Liver (tissue), 9 donors: ENCODE data around the gene COL9A3. TPM values are rescaled to one million over a fixed set of nuclear protein-coding genes. Genes with fewer than 3 reads are reported as not detected.

ENCODE experiments used
- DNase-seq: peaks from one replicate; pipeline ENCODE4 v3.0.0-alpha.2; 2017; ENCODE audit warnings: low spot score
- H3K27ac ChIP-seq, 2 donors: one replicate each; pipeline ENCODE4 v1.7.0; 2013; ENCODE audit warnings: inconsistent platforms in 2 of 2, low read length in 2 of 2, control low read depth in 1 of 2, low read depth in 1 of 2, mild to moderate bottlenecking in 1 of 2
- H3K27me3 ChIP-seq, 4 donors: one replicate each; pipeline versions ENCODE4 v1.6.1 to v1.7.0; 2013; ENCODE audit warnings: low read length in 3 of 4, inconsistent platforms in 1 of 4, mild to moderate bottlenecking in 1 of 4, moderate library complexity in 1 of 4; ENCODE audit not compliant: control insufficient read depth in 4 of 4, insufficient read depth in 4 of 4
- H3K36me3 ChIP-seq, 4 donors: one replicate each; pipeline versions ENCODE4 v1.6.1 to v1.7.0; 2013; ENCODE audit warnings: low read length in 3 of 4, mild to moderate bottlenecking in 3 of 4, low read depth in 1 of 4, moderate library complexity in 1 of 4; ENCODE audit not compliant: control insufficient read depth in 4 of 4, insufficient read depth in 3 of 4
- H3K4me1 ChIP-seq, 4 donors: one replicate each; pipeline versions ENCODE4 v1.6.1 to v1.7.0; 2013; ENCODE audit warnings: low read length in 3 of 4, mild to moderate bottlenecking in 3 of 4, moderate library complexity in 1 of 4; ENCODE audit not compliant: control insufficient read depth in 4 of 4, insufficient read depth in 4 of 4
- H3K4me3 ChIP-seq, 3 donors: one replicate each; pipeline versions ENCODE4 v1.6.1 to v1.7.0; 2013; ENCODE audit warnings: low read length in 3 of 3, control low read depth in 1 of 3, low read depth in 1 of 3, mild to moderate bottlenecking in 1 of 3
- H3K9ac ChIP-seq, 2 donors: one replicate each; pipeline ENCODE4 v1.7.0; 2013; ENCODE audit warnings: low read length in 2 of 2, mild to moderate bottlenecking in 2 of 2, moderate library complexity in 2 of 2, control low read depth in 1 of 2, low read depth in 1 of 2
- H3K9me3 ChIP-seq, 4 donors: one replicate each; pipeline versions ENCODE4 v1.6.1 to v1.7.0; 2013; ENCODE audit warnings: low read length in 3 of 4; ENCODE audit not compliant: control insufficient read depth in 4 of 4
- ATF3 ChIP-seq: IDR thresholded peaks from 2 replicates; pipeline ENCODE4 v1.6.1; 2016; ENCODE audit warnings: antibody characterized with exemption
- CTCF ChIP-seq: fragments of 150-350 bp; IDR thresholded peaks from 2 replicates; pipeline ENCODE4 v1.5.1; 2017; ENCODE audit warnings: improper control_type of control experiment, low read depth, low read length; ENCODE audit not compliant: missing input control
- EGR1 ChIP-seq, 2 donors: IDR thresholded peaks; 2 replicates each; pipeline ENCODE4 v1.6.1; 2016 to 2018; ENCODE audit warnings: antibody characterized with exemption in 2 of 2, low read depth in 2 of 2
- FOXA1 ChIP-seq: IDR thresholded peaks from 2 replicates; pipeline ENCODE4 v1.6.1; 2016; ENCODE audit warnings: antibody characterized with exemption
- FOXA2 ChIP-seq: IDR thresholded peaks from 2 replicates; pipeline ENCODE4 v1.6.1; 2016; ENCODE audit warnings: antibody characterized with exemption
- GABPA ChIP-seq, 2 donors: IDR thresholded peaks in 1 of 2; conservative IDR thresholded peaks in 1 of 2; 2 replicates each; pipeline ENCODE4 v1.6.1; 2016; ENCODE audit warnings: antibody characterized with exemption in 2 of 2, mild to moderate bottlenecking in 1 of 2, moderate library complexity in 1 of 2
- HNF4A ChIP-seq, 2 donors: conservative IDR thresholded peaks; 2 replicates each; pipeline ENCODE4 v1.6.1; 2016; ENCODE audit warnings: antibody characterized with exemption in 2 of 2, mild to moderate bottlenecking in 2 of 2
- HNF4G ChIP-seq: IDR thresholded peaks from 2 replicates; pipeline ENCODE4 v1.6.1; 2016; ENCODE audit warnings: antibody characterized with exemption
- JUND ChIP-seq, 2 donors: IDR thresholded peaks; 2 replicates each; pipeline ENCODE4 v1.6.1; 2016; ENCODE audit warnings: antibody characterized with exemption in 2 of 2
- NR2F2 ChIP-seq: IDR thresholded peaks from 2 replicates; pipeline ENCODE4 v1.6.1; 2016; ENCODE audit warnings: antibody characterized with exemption
- RAD21 ChIP-seq, 2 donors: IDR thresholded peaks; 2 replicates each; pipeline ENCODE4 v1.6.1; 2016; ENCODE audit warnings: antibody characterized with exemption in 2 of 2, mild to moderate bottlenecking in 2 of 2
- REST ChIP-seq: IDR thresholded peaks from 2 replicates; pipeline ENCODE4 v1.6.1; 2016; ENCODE audit warnings: antibody characterized with exemption, mild to moderate bottlenecking
- RXRA ChIP-seq, 2 donors: IDR thresholded peaks; 2 replicates each; pipeline ENCODE4 v1.6.1; 2017 to 2018; ENCODE audit warnings: antibody characterized with exemption in 2 of 2, mild to moderate bottlenecking in 1 of 2
- SP1 ChIP-seq: IDR thresholded peaks from 2 replicates; pipeline ENCODE4 v1.6.1; 2018; ENCODE audit warnings: antibody characterized with exemption, mild to moderate bottlenecking
- TAF1 ChIP-seq: conservative IDR thresholded peaks from 2 replicates; pipeline ENCODE4 v1.6.1; 2016; ENCODE audit warnings: antibody characterized with exemption, mild to moderate bottlenecking
- YY1 ChIP-seq: IDR thresholded peaks from 2 replicates; pipeline ENCODE4 v1.6.1; 2016; ENCODE audit warnings: antibody characterized with exemption, mild to moderate bottlenecking
- ZBTB33 ChIP-seq: IDR thresholded peaks from 2 replicates; pipeline ENCODE4 v1.6.1; 2016; ENCODE audit warnings: antibody characterized with exemption
- WGBS: extraction: QIAGEN DNeasy Blood & Tissue Kit; methylation state at CpG from one replicate; pipeline ENCODE4 v1.1.7; 2013; 5-methylcytosine and 5-hydroxymethylcytosine counted together
- polyA plus RNA-seq, 2 donors: library from polyadenylated mRNA; stranded (reverse) in 1 of 2; unstranded in 1 of 2; fragments of 200-250 nt in 1 of 2; fragments of >200 nt in 1 of 2; fragmentation: Nextera tagmentation in 1 of 2; extraction: Ambion mirVana in 1 of 2; gene quantifications; one replicate each; pipeline versions ENCODE4 v1.2.1 to v1.2.3, GENCODE V29; 2013 to 2015
- total RNA-seq, 2 donors: library from RNA; depleted of rRNA; stranded (reverse); fragments of >200 nt; gene quantifications; one replicate each; pipeline ENCODE4 v1.2.3, GENCODE V29; 2014
- donor health status: healthy.
- donor health status: healthy.
- donor health status: healthy.
- donor health status: healthy.
- donor health status: healthy.

The COL9A3 gene
- total and polyA plus RNA-seq, 4 donors, result 0.92 to 2.0 (median 1.1) TPM

- WGBS, result 40% methylated on average over 23 of the region's 23 CpGs
- peak; percentile 77 for DNase-seq
- TF ChIP-seq RAD21 (IDR thresholded peaks at IDR 0.05), result peak; percentile 98
- peak; percentile 95 for TF ChIP-seq CTCF
- TF ChIP-seq FOXA1, result no peak
- no peak for TF ChIP-seq REST
- TF ChIP-seq NR2F2, result peak; percentile 54
- peak; percentile 57 to 78 for TF ChIP-seq RXRA (IDR thresholded peaks at IDR 0.05)
- TF ChIP-seq SP1, result peak; percentile 52
- peak in 1 of 2 donors; percentile 48 for TF ChIP-seq HNF4A (conservative IDR thresholded peaks at IDR 0.05)
- no peak for TF ChIP-seq ATF3
- TF ChIP-seq FOXA2, result no peak
- TF ChIP-seq EGR1 (IDR thresholded peaks at IDR 0.05; ENCODE audit: low read depth in 2 of 2), result no peak
- no peak overlapping the region for H3K4me3 ChIP-seq
- no peaks in the 10 kb centered on the region for H3K36me3 ChIP-seq
- no peak overlapping the region for H3K9ac ChIP-seq
- H3K9me3 ChIP-seq, result no peaks in the 10 kb centered on the region
- peaks cover 0 to 26% (median 12%) of the 10 kb centered on the region in 4 donors for H3K4me1 ChIP-seq
- no peak overlapping the region for H3K27ac ChIP-seq
- H3K27me3 ChIP-seq, result no peaks in the 10 kb centered on the region
Observed at GRCh38 chr20:62791301-62792181, 25.3 kb upstream of the COL9A3 start.

- no peak for DNase-seq
- Histone ChIP-seq H3K4me3 (no peak overlapping the region), H3K4me1 (peaks cover 5 to 31% (median 17%) of the 10 kb centered on the region in 4 donors), H3K36me3 (no peaks in the 10 kb centered on the region), H3K27me3 (no peaks in the 10 kb centered on the region), H3K9me3 (no peaks in the 10 kb centered on the region), H3K27ac (no peak overlapping the region), H3K9ac (no peak overlapping the region)
- 87% methylated on average over 9 of the region's 9 CpGs for WGBS
- TF ChIP-seq RXRA (IDR thresholded peaks at IDR 0.05) (no peak), RAD21 (IDR thresholded peaks at IDR 0.05) (no peak), JUND (IDR thresholded peaks at IDR 0.05) (no peak), FOXA1 (no peak), NR2F2 (no peak), GABPA (IDR thresholded peaks at IDR 0.05 in 1 of 2, conservative IDR thresholded peaks at IDR 0.05 in 1 of 2) (no peak), SP1 (no peak), ZBTB33 (no peak), YY1 (no peak), ATF3 (no peak), HNF4A (conservative IDR thresholded peaks at IDR 0.05) (no peak), HNF4G (no peak), REST (no peak), TAF1 (no peak)
Observed at GRCh38 chr20:62792182-62792939, 24.5 kb upstream of the COL9A3 start.
